Activated naive CD8-positive, alpha-beta T cell (primary cell): ENCODE results near the gene CACNA2D1.

Experiments used
- H3K27ac Mint-ChIP-seq: one replicate; pipeline ENCODE4 v1.8.0; 2021; ENCODE audit warnings: mixed read lengths
- H3K27me3 Mint-ChIP-seq: one replicate; pipeline ENCODE4 v1.8.0; 2021; ENCODE audit warnings: mixed read lengths
- H3K36me3 Mint-ChIP-seq: one replicate; pipeline ENCODE4 v1.8.0; 2021; ENCODE audit warnings: mixed read lengths
- H3K4me1 Mint-ChIP-seq: one replicate; pipeline ENCODE4 v1.8.0; 2021; ENCODE audit warnings: low read depth, mixed read lengths
- H3K4me3 Mint-ChIP-seq: one replicate; pipeline ENCODE4 v1.8.0; 2021; ENCODE audit warnings: mild to moderate bottlenecking, mixed read lengths
- H3K9me3 Mint-ChIP-seq: one replicate; pipeline ENCODE4 v1.8.0; 2021; ENCODE audit warnings: low read depth, mixed read lengths

The CACNA2D1 gene

GRCh38 chr7:82443547-82444219 lies at the start of gene CACNA2D1:
Gene CACNA2D1 (minus strand): TSS chr7:82443777.
- Mint-ChIP-seq H3K4me1 (peaks cover 7% of the 10 kb centered on the region), H3K27me3 (peaks cover 30% of the 10 kb centered on the region), H3K9me3 (no peaks in the 10 kb centered on the region), H3K36me3 (no peaks in the 10 kb centered on the region), H3K4me3 (peak within 1 kb of the TSS; percentile 72), H3K27ac (no peak within 1 kb of the TSS)

DNA sequence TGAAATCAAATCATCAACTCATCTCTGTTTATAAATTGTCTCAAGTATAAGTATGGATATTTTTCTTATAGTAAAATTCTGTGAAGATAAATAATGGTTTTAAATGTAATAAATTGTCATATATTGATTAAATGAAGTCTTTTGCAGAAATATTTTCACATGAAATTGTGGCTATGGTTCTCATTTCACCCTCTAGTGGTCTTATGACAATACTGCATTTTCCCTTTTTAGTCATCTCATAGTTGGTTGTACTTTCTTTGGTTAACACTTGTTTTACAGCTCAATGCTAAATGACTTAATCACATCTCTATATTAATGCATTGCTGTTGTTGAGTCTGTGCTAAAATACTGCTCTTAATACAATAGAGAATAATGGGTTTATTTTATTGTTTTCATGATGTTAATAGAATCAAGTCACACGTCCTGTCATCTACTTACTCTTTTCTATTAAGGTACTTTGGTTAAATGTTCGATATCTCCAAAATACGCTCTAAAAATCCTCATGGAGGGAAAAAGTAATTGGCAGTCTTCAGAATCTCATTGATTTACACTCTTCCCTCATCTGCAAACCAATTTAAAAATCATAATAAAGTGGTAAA lies 38.0 kb upstream of the CACNA2D1 start:
- Mint-ChIP-seq H3K9me3 (no peaks in the 10 kb centered on the region), H3K4me3 (no peak overlapping the region), H3K27me3 (no peaks in the 10 kb centered on the region)

GRCh38 chr7:82477733-82478515 lies 34.3 kb upstream of the CACNA2D1 start:
- Mint-ChIP-seq H3K27me3 (no peaks in the 10 kb centered on the region), H3K4me1 (no peaks in the 10 kb centered on the region), H3K9me3 (no peaks in the 10 kb centered on the region), H3K36me3 (no peaks in the 10 kb centered on the region), H3K4me3 (no peak overlapping the region), H3K27ac (no peak overlapping the region)

More for the DNA sequence above, 38.0 kb upstream of the CACNA2D1 start:
- Mint-ChIP-seq H3K4me1 (no peaks in the 10 kb centered on the region), H3K27ac (no peak overlapping the region), H3K36me3 (no peaks in the 10 kb centered on the region)

DNA sequence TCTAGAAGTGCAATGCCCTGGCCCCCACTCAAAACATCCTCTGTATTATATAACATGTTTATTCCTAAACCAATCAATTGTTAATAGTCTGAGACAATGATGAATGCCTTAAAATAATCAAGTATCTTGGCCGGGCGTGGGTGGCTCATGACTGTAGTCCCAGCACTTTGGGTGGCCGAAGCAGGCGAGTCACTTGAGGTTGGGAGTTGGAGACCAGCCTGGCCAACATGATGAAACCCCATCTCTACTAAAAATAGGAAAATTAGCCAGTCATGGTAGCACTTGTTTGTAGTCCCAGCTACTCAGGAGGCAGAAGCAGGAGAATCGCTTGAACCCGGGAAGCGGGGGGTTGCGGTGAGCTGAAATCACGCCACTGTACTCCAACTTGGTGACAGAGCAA lies 29.4 kb upstream of the CACNA2D1 start:
- H3K36me3 Mint-ChIP-seq, result no peaks in the 10 kb centered on the region
- H3K27me3 Mint-ChIP-seq, result peaks cover 6% of the 10 kb centered on the region
- no peak overlapping the region for H3K4me3 Mint-ChIP-seq
- H3K27ac Mint-ChIP-seq, result no peak overlapping the region
- no peaks in the 10 kb centered on the region for H3K9me3 Mint-ChIP-seq
- no peaks in the 10 kb centered on the region for H3K4me1 Mint-ChIP-seq

DNA sequence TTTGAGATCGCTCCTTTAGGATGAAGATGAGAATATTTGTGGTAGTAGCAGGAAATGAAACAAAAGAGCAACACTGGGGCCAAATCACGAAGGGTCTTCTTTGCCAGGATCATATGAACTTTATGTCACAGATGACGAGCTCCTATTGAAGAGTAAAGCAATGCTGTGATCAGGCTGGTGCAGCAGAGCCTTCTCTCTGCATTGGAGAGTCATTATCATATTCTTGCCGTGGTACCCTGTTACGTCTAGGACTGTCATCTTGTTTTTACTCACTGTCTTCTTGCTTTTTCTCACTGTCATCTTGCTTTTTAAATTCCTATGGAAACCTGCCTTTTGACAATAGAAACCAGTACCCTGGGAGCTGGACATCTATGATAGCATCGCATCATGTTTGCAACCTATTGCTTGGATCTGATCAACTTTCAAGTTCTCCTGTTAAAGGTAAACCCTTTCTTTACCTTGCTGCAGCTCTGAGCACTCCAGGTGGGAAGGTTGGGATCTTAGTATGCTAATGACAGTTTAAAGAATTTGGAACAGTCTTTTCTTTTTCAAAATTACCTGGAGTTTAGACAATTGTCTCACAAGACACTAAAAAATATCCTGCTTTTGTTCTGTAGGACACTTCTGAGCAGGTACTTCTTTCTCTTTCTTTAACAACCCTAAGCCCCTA lies 27.9 kb upstream of the CACNA2D1 start:
- no peaks in the 10 kb centered on the region for H3K9me3 Mint-ChIP-seq
- no peak overlapping the region for H3K4me3 Mint-ChIP-seq
- no peaks in the 10 kb centered on the region for H3K4me1 Mint-ChIP-seq
- peaks cover 6% of the 10 kb centered on the region for H3K27me3 Mint-ChIP-seq
- H3K27ac Mint-ChIP-seq, result no peak overlapping the region
- H3K36me3 Mint-ChIP-seq, result no peaks in the 10 kb centered on the region

DNA sequence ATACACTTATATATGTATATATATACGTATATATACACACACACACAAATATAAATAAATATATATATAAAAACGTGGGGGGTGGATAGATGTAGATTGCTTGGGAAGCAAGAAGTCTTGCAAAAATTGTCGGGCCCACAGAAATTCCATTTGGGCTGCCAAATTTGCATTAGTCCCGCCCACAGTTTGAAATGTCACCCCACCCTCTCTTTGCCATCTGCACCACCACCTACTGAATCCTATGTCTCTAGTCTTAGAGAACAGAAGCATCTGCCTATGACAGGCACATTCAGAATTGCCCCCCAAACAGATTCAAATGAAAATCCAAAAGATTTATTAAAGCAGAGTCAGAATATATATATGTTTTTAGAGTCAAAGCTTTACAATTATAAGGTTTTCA lies 25.6 kb upstream of the CACNA2D1 start:
- H3K4me1 Mint-ChIP-seq, result no peaks in the 10 kb centered on the region
- H3K9me3 Mint-ChIP-seq, result peaks cover 3% of the 10 kb centered on the region
- H3K27ac Mint-ChIP-seq, result no peak overlapping the region

GRCh38 chr7:82468435-82468834 lies 24.9 kb upstream of the CACNA2D1 start:
- no peak overlapping the region for H3K27ac Mint-ChIP-seq
- no peak overlapping the region for H3K4me3 Mint-ChIP-seq
- H3K9me3 Mint-ChIP-seq, result peaks cover 4% of the 10 kb centered on the region
- H3K27me3 Mint-ChIP-seq, result peaks cover 6% of the 10 kb centered on the region
- no peaks in the 10 kb centered on the region for H3K4me1 Mint-ChIP-seq
- H3K36me3 Mint-ChIP-seq, result no peaks in the 10 kb centered on the region

More for the DNA sequence above, 25.6 kb upstream of the CACNA2D1 start:
- Mint-ChIP-seq H3K36me3 (no peaks in the 10 kb centered on the region), H3K27me3 (peaks cover 6% of the 10 kb centered on the region), H3K4me3 (no peak overlapping the region)

- H3K9me3 Mint-ChIP-seq, result peaks cover 4% of the 10 kb centered on the region
- peaks cover 6% of the 10 kb centered on the region for H3K27me3 Mint-ChIP-seq
- H3K4me1 Mint-ChIP-seq, result no peaks in the 10 kb centered on the region
- no peak overlapping the region for H3K4me3 Mint-ChIP-seq
- H3K36me3 Mint-ChIP-seq, result no peaks in the 10 kb centered on the region
- no peak overlapping the region for H3K27ac Mint-ChIP-seq
These were observed 23.4 kb upstream of the CACNA2D1 start for GRCh38 chr7:82467020-82467419.

GRCh38 chr7:82464372-82464771 lies 20.8 kb upstream of the CACNA2D1 start:
- no peaks in the 10 kb centered on the region for H3K36me3 Mint-ChIP-seq
- H3K4me1 Mint-ChIP-seq, result no peaks in the 10 kb centered on the region
- no peak overlapping the region for H3K27ac Mint-ChIP-seq
- peaks cover 4% of the 10 kb centered on the region for H3K27me3 Mint-ChIP-seq
- H3K4me3 Mint-ChIP-seq, result no peak overlapping the region
- H3K9me3 Mint-ChIP-seq, result peaks cover 4% of the 10 kb centered on the region

- H3K36me3 Mint-ChIP-seq, result no peaks in the 10 kb centered on the region
- no peaks in the 10 kb centered on the region for H3K4me1 Mint-ChIP-seq
- no peaks in the 10 kb centered on the region for H3K9me3 Mint-ChIP-seq
- H3K27ac Mint-ChIP-seq, result no peak overlapping the region
- peaks cover 8% of the 10 kb centered on the region for H3K27me3 Mint-ChIP-seq
- H3K4me3 Mint-ChIP-seq, result no peak overlapping the region
These were observed 11.7 kb upstream of the CACNA2D1 start for GRCh38 chr7:82455295-82455694.

GRCh38 chr7:82450759-82451158 lies 7.2 kb upstream of the CACNA2D1 start:
- Mint-ChIP-seq H3K36me3 (no peaks in the 10 kb centered on the region), H3K27ac (no peak overlapping the region), H3K9me3 (no peaks in the 10 kb centered on the region), H3K4me1 (no peaks in the 10 kb centered on the region), H3K4me3 (no peak overlapping the region), H3K27me3 (peaks cover 10% of the 10 kb centered on the region)

DNA sequence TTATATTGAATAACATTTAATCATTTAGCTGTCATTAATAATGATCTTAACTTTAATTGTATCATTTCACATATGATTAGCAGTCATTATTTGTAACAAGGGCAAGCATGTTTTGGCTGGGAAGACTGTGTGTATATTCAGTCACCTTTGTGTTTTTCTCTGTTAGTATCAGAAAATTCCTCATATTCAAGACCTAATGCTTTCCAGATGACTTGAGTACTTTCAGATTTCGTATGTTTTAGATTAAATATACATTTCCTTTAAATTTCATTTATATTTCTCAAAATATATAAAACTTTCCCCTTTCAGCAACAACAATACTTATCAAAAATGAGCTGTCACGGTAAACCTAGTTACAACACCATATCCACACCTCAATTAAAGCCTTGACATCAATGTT lies 6.3 kb upstream of the CACNA2D1 start:
- no peaks in the 10 kb centered on the region for H3K9me3 Mint-ChIP-seq
- H3K4me3 Mint-ChIP-seq, result no peak overlapping the region
- H3K36me3 Mint-ChIP-seq, result no peaks in the 10 kb centered on the region
- H3K27me3 Mint-ChIP-seq, result peaks cover 16% of the 10 kb centered on the region
- no peaks in the 10 kb centered on the region for H3K4me1 Mint-ChIP-seq
- H3K27ac Mint-ChIP-seq, result no peak overlapping the region

DNA sequence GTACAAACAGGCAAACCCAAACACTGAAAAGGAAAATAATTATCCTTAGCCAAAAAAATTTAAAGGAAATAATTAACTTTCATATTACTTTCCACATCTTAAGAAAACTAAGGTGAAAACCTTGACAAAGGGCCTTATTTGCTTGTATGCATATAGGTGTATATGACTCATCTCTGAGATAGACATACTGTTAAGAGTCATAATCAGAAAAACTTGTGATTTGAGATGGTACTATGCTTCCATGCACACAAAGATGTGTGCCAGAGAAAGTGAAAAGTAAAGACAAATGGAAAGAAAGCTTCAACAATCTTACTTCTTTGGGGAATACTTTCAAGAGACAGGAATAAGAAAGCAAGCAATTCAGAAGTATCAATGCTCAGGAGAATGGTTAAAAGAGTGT lies 3.3 kb upstream of the CACNA2D1 start:
- Mint-ChIP-seq H3K4me1 (peaks cover 7% of the 10 kb centered on the region), H3K36me3 (no peaks in the 10 kb centered on the region), H3K9me3 (no peaks in the 10 kb centered on the region), H3K27me3 (peaks cover 23% of the 10 kb centered on the region), H3K4me3 (no peak overlapping the region), H3K27ac (no peak overlapping the region)

GRCh38 chr7:82445271-82445670 lies 1.7 kb upstream of the CACNA2D1 start:
- peak overlapping the region; percentile 15 for H3K4me3 Mint-ChIP-seq
- peaks cover 7% of the 10 kb centered on the region for H3K4me1 Mint-ChIP-seq

More at GRCh38 chr7:82445271-82445670, 1.7 kb upstream of the CACNA2D1 start:
- Mint-ChIP-seq H3K9me3 (no peaks in the 10 kb centered on the region), H3K27me3 (peaks cover 31% of the 10 kb centered on the region), H3K27ac (no peak overlapping the region), H3K36me3 (no peaks in the 10 kb centered on the region)
